Measurements from ENCODE around the gene BPIFB4.
"Not testable (repeated sequence)": the region's sequence is repeated elsewhere in the genome, so short reads cannot be mapped to it uniquely, and the experiment has no call there.

The BPIFB4 gene

DNA sequence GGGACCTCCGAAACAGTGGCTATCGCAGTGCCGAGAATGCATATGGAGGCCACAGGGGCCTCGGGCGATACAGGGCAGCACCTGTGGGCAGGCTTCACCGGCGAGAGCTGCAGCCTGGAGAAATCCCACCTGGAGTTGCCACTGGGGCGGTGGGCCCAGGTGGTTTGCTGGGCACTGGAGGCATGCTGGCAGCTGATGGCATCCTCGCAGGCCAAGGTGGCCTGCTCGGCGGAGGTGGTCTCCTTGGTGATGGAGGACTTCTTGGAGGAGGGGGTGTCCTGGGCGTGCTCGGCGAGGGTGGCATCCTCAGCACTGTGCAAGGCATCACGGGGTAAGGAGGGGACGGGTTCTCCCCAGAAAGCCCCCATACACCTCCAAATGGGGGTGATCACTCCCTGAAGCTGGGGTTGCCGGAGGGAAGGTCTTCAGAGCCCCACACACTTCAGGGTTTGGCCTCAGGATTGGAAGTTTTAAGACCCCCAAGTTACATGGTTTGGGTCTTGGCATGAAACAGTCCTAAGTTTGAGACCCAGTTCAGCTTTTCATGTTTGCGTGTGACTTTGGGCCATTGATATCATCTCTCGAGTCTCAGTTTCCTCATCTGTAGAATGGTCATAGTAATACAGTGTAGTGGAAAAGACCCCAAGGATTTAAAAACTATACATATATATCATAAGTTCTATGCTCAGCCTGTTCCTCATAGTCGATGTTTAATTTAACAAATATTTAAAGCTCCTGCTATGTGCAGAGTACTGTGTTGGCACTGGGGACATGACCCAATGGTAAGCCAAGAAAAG lies 4.3 kb downstream of the BPIFB4 start:
- no peak for DNase-seq
- Histone ChIP-seq H3K27me3 (replicated peaks; ENCODE audit: control insufficient read depth, insufficient read depth, low read length, poor library complexity, severe bottlenecking) (no peaks in the 10 kb centered on the region), H3K4me1 (ENCODE audit: control insufficient read depth, insufficient read depth, low read length, poor library complexity, severe bottlenecking) (no peaks in the 10 kb centered on the region), H3K27ac (ENCODE audit: insufficient read depth, low read length, poor library complexity, severe bottlenecking) (no peak overlapping the region), H3K36me3 (ENCODE audit: control insufficient read depth, insufficient read depth, low read length) (no peaks in the 10 kb centered on the region), H3K4me3 (ENCODE audit: insufficient read depth, low read depth, low read length, poor library complexity, severe bottlenecking) (no peak overlapping the region), H3K9me3 (ENCODE audit: control insufficient read depth, low read length) (no peaks in the 10 kb centered on the region)

- H3K36me3 ChIP-seq (ENCODE audit: control insufficient read depth, insufficient read depth, low read length) = no peaks in the 10 kb centered on the region
- no peak overlapping the region for H3K4me3 ChIP-seq (ENCODE audit: insufficient read depth, low read depth, low read length, poor library complexity, severe bottlenecking)
- no peaks in the 10 kb centered on the region for H3K27me3 ChIP-seq (replicated peaks; ENCODE audit: control insufficient read depth, insufficient read depth, low read length, poor library complexity, severe bottlenecking)
- no peaks in the 10 kb centered on the region for H3K9me3 ChIP-seq (ENCODE audit: control insufficient read depth, low read length)
- H3K27ac ChIP-seq (ENCODE audit: insufficient read depth, low read length, poor library complexity, severe bottlenecking) = no peak overlapping the region
- no peaks in the 10 kb centered on the region for H3K4me1 ChIP-seq (ENCODE audit: control insufficient read depth, insufficient read depth, low read length, poor library complexity, severe bottlenecking)
- DNase-seq = no peak
Measured at GRCh38 chr20:33084722-33085121, 5.3 kb downstream of the BPIFB4 start.

DNA sequence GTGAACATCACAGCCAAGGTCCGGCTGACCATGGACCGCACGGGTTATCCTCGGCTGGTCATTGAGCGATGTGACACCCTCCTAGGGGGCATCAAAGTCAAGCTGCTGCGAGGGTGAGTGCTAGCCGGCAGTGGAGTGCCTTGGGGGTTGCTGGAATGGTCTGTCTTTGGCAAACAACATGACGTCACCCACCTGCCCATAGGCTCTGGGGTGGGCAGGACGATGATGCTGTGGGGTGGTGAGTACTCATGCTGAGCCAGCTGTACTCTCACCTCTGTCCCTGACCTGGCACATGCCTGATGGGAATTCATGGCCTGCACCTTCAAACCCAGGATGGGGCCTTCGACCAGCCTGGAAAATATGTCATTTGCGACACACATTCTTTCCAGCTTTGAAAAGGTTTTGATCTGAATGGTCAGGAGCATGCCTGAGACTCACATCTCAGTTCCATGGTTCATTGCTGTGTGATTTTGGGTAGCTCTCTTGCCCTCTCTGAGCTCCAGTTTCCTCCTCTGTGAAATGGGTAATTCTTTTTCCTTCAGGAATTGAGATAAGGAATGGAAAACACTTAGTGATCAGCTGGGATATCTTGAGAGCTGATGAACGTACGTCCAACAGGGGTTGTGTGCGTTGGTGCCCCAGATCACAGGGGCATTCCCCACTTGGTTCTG lies 6.7 kb downstream of the BPIFB4 start:
- DNase-seq = no peak
- Histone ChIP-seq H3K4me3 (ENCODE audit: insufficient read depth, low read depth, low read length, poor library complexity, severe bottlenecking) (no peak overlapping the region), H3K27ac (ENCODE audit: insufficient read depth, low read length, poor library complexity, severe bottlenecking) (no peak overlapping the region), H3K9me3 (ENCODE audit: control insufficient read depth, low read length) (no peaks in the 10 kb centered on the region), H3K4me1 (ENCODE audit: control insufficient read depth, insufficient read depth, low read length, poor library complexity, severe bottlenecking) (no peaks in the 10 kb centered on the region), H3K27me3 (replicated peaks; ENCODE audit: control insufficient read depth, insufficient read depth, low read length, poor library complexity, severe bottlenecking) (no peaks in the 10 kb centered on the region), H3K36me3 (ENCODE audit: control insufficient read depth, insufficient read depth, low read length) (no peaks in the 10 kb centered on the region)

DNA sequence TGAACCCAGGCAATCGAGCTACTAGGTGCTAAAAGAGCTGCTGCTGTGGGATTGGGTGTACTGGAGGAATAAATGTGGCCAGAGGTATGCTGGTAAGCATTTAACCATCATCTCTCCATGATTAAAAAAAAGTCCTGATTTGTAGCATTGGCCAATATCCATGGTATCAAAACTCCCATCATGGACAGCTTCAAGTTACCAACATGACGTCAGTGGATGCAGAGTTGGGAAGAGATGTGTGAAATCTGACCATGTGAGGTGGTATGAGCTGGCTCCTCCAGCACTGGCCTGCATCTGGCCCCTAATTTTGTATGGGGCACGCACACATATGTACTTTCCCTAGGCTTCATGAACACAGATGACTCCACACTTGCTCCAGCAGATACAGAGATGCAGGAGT lies 11.7 kb downstream of the BPIFB4 start:
- Histone ChIP-seq H3K36me3 (ENCODE audit: control insufficient read depth, insufficient read depth, low read length) (no peaks in the 10 kb centered on the region), H3K4me1 (ENCODE audit: control insufficient read depth, insufficient read depth, low read length, poor library complexity, severe bottlenecking) (no peaks in the 10 kb centered on the region), H3K4me3 (ENCODE audit: insufficient read depth, low read depth, low read length, poor library complexity, severe bottlenecking) (no peak overlapping the region), H3K9me3 (ENCODE audit: control insufficient read depth, low read length) (no peaks in the 10 kb centered on the region), H3K27me3 (replicated peaks; ENCODE audit: control insufficient read depth, insufficient read depth, low read length, poor library complexity, severe bottlenecking) (no peaks in the 10 kb centered on the region), H3K27ac (ENCODE audit: insufficient read depth, low read length, poor library complexity, severe bottlenecking) (no peak overlapping the region)
- DNase-seq = no peak

DNA sequence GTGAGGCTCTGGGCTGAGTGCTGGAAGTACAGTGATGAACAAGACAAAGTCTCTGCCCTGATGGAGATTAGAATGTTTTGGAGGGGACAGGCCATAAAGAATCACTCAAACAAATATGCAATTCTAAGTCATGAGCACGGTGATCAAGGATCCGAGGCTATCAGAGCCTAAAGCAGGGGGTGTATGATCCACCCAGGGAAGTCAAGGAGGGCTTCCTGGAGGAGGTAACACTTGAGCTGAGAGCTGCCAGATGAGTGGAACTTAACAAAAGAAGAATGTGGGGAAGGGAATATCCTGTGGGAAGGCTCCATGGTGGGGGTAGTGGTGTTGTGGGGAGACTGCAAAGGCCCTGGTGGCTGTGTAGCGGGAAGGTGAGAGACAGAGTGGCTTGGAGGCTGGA lies 12.2 kb downstream of the BPIFB4 start:
- H3K9me3 ChIP-seq (ENCODE audit: control insufficient read depth, low read length) = no peaks in the 10 kb centered on the region
- no peak overlapping the region for H3K27ac ChIP-seq (ENCODE audit: insufficient read depth, low read length, poor library complexity, severe bottlenecking)
- no peaks in the 10 kb centered on the region for H3K36me3 ChIP-seq (ENCODE audit: control insufficient read depth, insufficient read depth, low read length)
- H3K4me1 ChIP-seq (ENCODE audit: control insufficient read depth, insufficient read depth, low read length, poor library complexity, severe bottlenecking) = no peaks in the 10 kb centered on the region
- no peaks in the 10 kb centered on the region for H3K27me3 ChIP-seq (replicated peaks; ENCODE audit: control insufficient read depth, insufficient read depth, low read length, poor library complexity, severe bottlenecking)
- DNase-seq = no peak
- no peak overlapping the region for H3K4me3 ChIP-seq (ENCODE audit: insufficient read depth, low read depth, low read length, poor library complexity, severe bottlenecking)

- Histone ChIP-seq H3K27ac (ENCODE audit: insufficient read depth, low read length, poor library complexity, severe bottlenecking) (no peak overlapping the region), H3K36me3 (ENCODE audit: control insufficient read depth, insufficient read depth, low read length) (no peaks in the 10 kb centered on the region), H3K9me3 (ENCODE audit: control insufficient read depth, low read length) (no peaks in the 10 kb centered on the region), H3K4me1 (ENCODE audit: control insufficient read depth, insufficient read depth, low read length, poor library complexity, severe bottlenecking) (no peaks in the 10 kb centered on the region), H3K27me3 (replicated peaks; ENCODE audit: control insufficient read depth, insufficient read depth, low read length, poor library complexity, severe bottlenecking) (no peaks in the 10 kb centered on the region), H3K4me3 (ENCODE audit: insufficient read depth, low read depth, low read length, poor library complexity, severe bottlenecking) (no peak overlapping the region)
- DNase-seq = no peak
Measured at GRCh38 chr20:33092361-33092760, 12.9 kb downstream of the BPIFB4 start.

DNA sequence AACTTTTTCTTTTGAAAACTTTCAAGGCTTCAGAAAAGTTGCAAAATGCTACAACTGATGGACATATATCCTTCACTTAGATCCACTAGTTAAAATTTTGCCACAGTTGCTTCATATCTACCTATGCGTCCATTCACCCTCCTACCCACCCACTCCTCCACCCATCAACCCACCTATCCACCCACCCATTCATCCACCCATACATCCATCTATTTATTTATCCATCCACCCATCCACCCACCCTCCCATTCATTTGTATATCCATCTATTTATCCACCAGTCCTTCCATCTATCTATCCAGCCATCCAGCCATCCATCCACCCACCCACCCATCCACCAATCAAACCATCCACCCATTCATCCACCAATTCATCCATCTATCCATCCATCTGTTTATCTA lies 13.6 kb downstream of the BPIFB4 start:
- DNase-seq = no peak
- Histone ChIP-seq H3K36me3 (ENCODE audit: control insufficient read depth, insufficient read depth, low read length) (no peaks in the 10 kb centered on the region), H3K27me3 (replicated peaks; ENCODE audit: control insufficient read depth, insufficient read depth, low read length, poor library complexity, severe bottlenecking) (no peaks in the 10 kb centered on the region), H3K27ac (ENCODE audit: insufficient read depth, low read length, poor library complexity, severe bottlenecking) (no peak overlapping the region), H3K9me3 (ENCODE audit: control insufficient read depth, low read length) (no peaks in the 10 kb centered on the region), H3K4me3 (ENCODE audit: insufficient read depth, low read depth, low read length, poor library complexity, severe bottlenecking) (no peak overlapping the region), H3K4me1 (ENCODE audit: control insufficient read depth, insufficient read depth, low read length, poor library complexity, severe bottlenecking) (no peaks in the 10 kb centered on the region)

DNA sequence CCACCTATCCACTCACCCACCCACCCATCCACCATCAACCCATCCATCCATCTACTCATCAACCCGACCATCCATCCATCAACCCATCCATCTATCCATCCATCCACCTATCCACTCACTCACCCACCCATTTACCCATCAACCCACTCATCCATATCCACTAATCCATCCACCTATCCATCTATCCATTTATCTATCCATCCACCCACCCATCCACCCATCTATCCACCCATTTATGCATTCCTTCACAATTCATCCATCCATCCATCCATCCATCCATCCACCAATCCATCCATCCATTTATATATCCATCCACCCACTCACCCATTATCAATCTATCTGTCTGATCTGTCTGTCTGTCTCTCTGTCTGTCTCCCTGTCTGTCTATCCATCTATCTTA lies 14.1 kb downstream of the BPIFB4 start:
- Histone ChIP-seq H3K9me3 (ENCODE audit: control insufficient read depth, low read length) (no peaks in the 10 kb centered on the region), H3K27ac (ENCODE audit: insufficient read depth, low read length, poor library complexity, severe bottlenecking) (no peak overlapping the region), H3K4me3 (ENCODE audit: insufficient read depth, low read depth, low read length, poor library complexity, severe bottlenecking) (no peak overlapping the region), H3K4me1 (ENCODE audit: control insufficient read depth, insufficient read depth, low read length, poor library complexity, severe bottlenecking) (no peaks in the 10 kb centered on the region), H3K27me3 (replicated peaks; ENCODE audit: control insufficient read depth, insufficient read depth, low read length, poor library complexity, severe bottlenecking) (no peaks in the 10 kb centered on the region), H3K36me3 (ENCODE audit: control insufficient read depth, insufficient read depth, low read length) (no peaks in the 10 kb centered on the region)
- no peak for DNase-seq

- Histone ChIP-seq H3K36me3 (ENCODE audit: control insufficient read depth, insufficient read depth, low read length) (no peaks in the 10 kb centered on the region), H3K4me3 (ENCODE audit: insufficient read depth, low read depth, low read length, poor library complexity, severe bottlenecking) (no peak overlapping the region), H3K9me3 (ENCODE audit: control insufficient read depth, low read length) (no peaks in the 10 kb centered on the region), H3K4me1 (ENCODE audit: control insufficient read depth, insufficient read depth, low read length, poor library complexity, severe bottlenecking) (no peaks in the 10 kb centered on the region), H3K27ac (ENCODE audit: insufficient read depth, low read length, poor library complexity, severe bottlenecking) (no peak overlapping the region), H3K27me3 (replicated peaks; ENCODE audit: control insufficient read depth, insufficient read depth, low read length, poor library complexity, severe bottlenecking) (no peaks in the 10 kb centered on the region)
- DNase-seq = no peak
Measured at GRCh38 chr20:33095249-33095648, 15.8 kb downstream of the BPIFB4 start.

- not testable (repeated sequence) for H3K27ac ChIP-seq (ENCODE audit: insufficient read depth, low read length, poor library complexity, severe bottlenecking)
- peak in 1 of 3 donors; percentile 5 for DNase-seq
Measured at GRCh38 chr20:33095902-33096584, 16.6 kb downstream of the BPIFB4 start.

More at GRCh38 chr20:33095902-33096584, 16.6 kb downstream of the BPIFB4 start:
- not testable (repeated sequence) for H3K36me3 ChIP-seq (ENCODE audit: control insufficient read depth, insufficient read depth, low read length); H3K27me3 ChIP-seq (replicated peaks; ENCODE audit: control insufficient read depth, insufficient read depth, low read length, poor library complexity, severe bottlenecking); H3K4me3 ChIP-seq (ENCODE audit: insufficient read depth, low read depth, low read length, poor library complexity, severe bottlenecking); H3K4me1 ChIP-seq (ENCODE audit: control insufficient read depth, insufficient read depth, low read length, poor library complexity, severe bottlenecking); H3K9me3 ChIP-seq (ENCODE audit: control insufficient read depth, low read length)
